ENCODE results near the gene FLT3. TPM values are rescaled to one million over a fixed set of nuclear protein-coding genes. Genes with fewer than 3 reads are reported as not detected.
"Not testable (repeated sequence)": the region's sequence is repeated elsewhere in the genome, so short reads cannot be mapped to it uniquely, and the experiment has no call there.

Gene FLT3
- total and polyA plus RNA-seq, 2 donors (not counting 1 experiment from before 2014, with no cell fraction given): 0.13 to 0.42 TPM

- Histone ChIP-seq H3K9ac (ENCODE audit: low read length) (no peak overlapping the region), H3K36me3 (replicated peaks in 1 of 2; ENCODE audit: control extremely low read depth in 1 of 2, control insufficient read depth in 1 of 2, extremely low read depth in 1 of 2, insufficient read depth in 2 of 2, low read length in 1 of 2) (no peaks in the 10 kb centered on the region), H3K9me3 (ENCODE audit: control extremely low read depth in 1 of 3, control insufficient read depth in 2 of 3, insufficient read depth in 1 of 3, low read length in 2 of 3) (peaks cover 0 to 51% (median 0%) of the 10 kb centered on the region in 3 donors), H3K79me2 (ENCODE audit: control insufficient read depth, insufficient read depth, low read length) (no peaks in the 10 kb centered on the region), H3K27ac (ENCODE audit: low read length in 2 of 2) (no peak overlapping the region), H3K4me1 (ENCODE audit: control insufficient read depth in 2 of 2, insufficient read depth in 2 of 2, low read length in 2 of 2) (peaks cover 51 to 61% of the 10 kb centered on the region in 2 donors), H3K4me2 (replicated peaks; ENCODE audit: low read depth, low read length, poor library complexity, severe bottlenecking) (no peak overlapping the region), H3K4me3 (ENCODE audit: control extremely low read depth in 1 of 5, extremely low read depth in 1 of 5, insufficient read depth in 1 of 5, low read depth in 2 of 5, low read length in 4 of 5) (no peak overlapping the region), H4K20me1 (ENCODE audit: control insufficient read depth, insufficient read depth, low read length, poor library complexity, severe bottlenecking) (no peaks in the 10 kb centered on the region), H3K27me3 (replicated peaks in 1 of 4; ENCODE audit: control extremely low read depth in 1 of 4, control insufficient read depth in 3 of 4, insufficient read depth in 4 of 4, low read length in 3 of 4) (peaks cover 0 to 93% (median 65%) of the 10 kb centered on the region in 4 experiments), H2AFZ (ENCODE audit: insufficient read depth, low read depth, low read length, poor library complexity, severe bottlenecking) (no peak overlapping the region)
- DNase-seq (no peak), ATAC-seq (ENCODE audit: low read depth) (no peak)
- CTCF ChIA-PET: interaction anchor here (0.7 to 2.2 kb wide), 3 partner anchors 11 to 603 kb away, joined by 3 to 12 read pairs (median 4); no protein-coding TSS in a partner anchor
- intact Hi-C loops (cut with micrococcal nuclease): loop anchor here (5.0 kb wide), 1 partner anchor 43 kb away; no protein-coding TSS in a partner anchor
- WGBS (ENCODE audit: insufficient coverage): 34% methylated on average over 6 of the region's 15 CpGs
- Mint-ChIP-seq H3K4me1 (peaks cover 44% of the 10 kb centered on the region), H3K9me3 (ENCODE audit: insufficient read depth) (no peaks in the 10 kb centered on the region), H3K27me3 (peaks cover 75% of the 10 kb centered on the region), H3K4me3 (no peak overlapping the region), H3K27ac (no peak overlapping the region)
- no peak for TF ChIP-seq EZH2 (IDR thresholded peaks at IDR 0.05; ENCODE audit: borderline replicate concordance, insufficient read depth, low read depth, low read length, poor library complexity, severe bottlenecking)
- POLR2A ChIA-PET: no interaction called here
Measured at GRCh38 chr13:27964741-27965323, 135.5 kb downstream of the FLT3 start.

DNA sequence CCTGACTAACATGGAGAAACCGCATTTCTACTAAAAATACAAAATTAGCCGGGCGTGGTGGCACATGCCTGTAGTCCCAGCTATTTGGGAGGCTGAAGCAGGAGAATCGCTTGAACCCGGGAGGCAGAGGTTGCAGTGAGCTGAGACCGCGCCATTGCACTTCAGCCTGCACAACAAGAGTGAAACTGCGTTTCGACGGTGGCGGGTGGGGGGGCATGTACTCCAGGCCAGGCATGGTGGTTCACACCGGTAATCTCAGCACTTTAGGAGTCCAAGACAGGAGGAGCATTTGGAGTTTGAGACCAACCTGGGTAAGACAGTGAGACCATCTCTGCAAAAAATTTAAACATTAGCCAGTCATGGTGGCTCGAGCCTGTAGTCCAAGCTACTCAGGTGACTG lies 136.2 kb downstream of the FLT3 start:
- CTCF ChIA-PET: interaction anchor here (0.7 to 2.2 kb wide), 2 partner anchors 10 to 602 kb away, joined by 3 to 12 read pairs; no protein-coding TSS in a partner anchor
- ATAC-seq (ENCODE audit: low read depth); intact Hi-C loops (cut with micrococcal nuclease); H4K20me1 ChIP-seq (ENCODE audit: control insufficient read depth, insufficient read depth, low read length, poor library complexity, severe bottlenecking); H3K4me3 Mint-ChIP-seq; H3K27ac Mint-ChIP-seq; POLR2A ChIA-PET; H3K36me3 ChIP-seq (replicated peaks in 1 of 2; ENCODE audit: control extremely low read depth in 1 of 2, control insufficient read depth in 1 of 2, extremely low read depth in 1 of 2, insufficient read depth in 2 of 2, low read length in 1 of 2); DNase-seq; H3K9me3 Mint-ChIP-seq (ENCODE audit: insufficient read depth); H3K27ac ChIP-seq (ENCODE audit: low read length in 2 of 2); H3K4me2 ChIP-seq (replicated peaks; ENCODE audit: low read depth, low read length, poor library complexity, severe bottlenecking); H3K9ac ChIP-seq (ENCODE audit: low read length); H2AFZ ChIP-seq (ENCODE audit: insufficient read depth, low read depth, low read length, poor library complexity, severe bottlenecking); H3K79me2 ChIP-seq (ENCODE audit: control insufficient read depth, insufficient read depth, low read length); H3K4me3 ChIP-seq (ENCODE audit: control extremely low read depth in 1 of 5, extremely low read depth in 1 of 5, insufficient read depth in 1 of 5, low read depth in 2 of 5, low read length in 4 of 5): not testable (repeated sequence)
- WGBS (ENCODE audit: insufficient coverage): 65% methylated on average over 12 of the region's 13 CpGs
- H3K4me1 Mint-ChIP-seq: peaks cover 38% of the 10 kb centered on the region
- H3K27me3 ChIP-seq (replicated peaks in 1 of 4; ENCODE audit: control extremely low read depth in 1 of 4, control insufficient read depth in 3 of 4, insufficient read depth in 4 of 4, low read length in 3 of 4): peaks cover 0 to 93% (median 64%) of the 10 kb centered on the region in 4 experiments
- H3K4me1 ChIP-seq (ENCODE audit: control insufficient read depth in 2 of 2, insufficient read depth in 2 of 2, low read length in 2 of 2): peaks cover 48 to 55% of the 10 kb centered on the region in 2 donors
- H3K9me3 ChIP-seq (ENCODE audit: control extremely low read depth in 1 of 3, control insufficient read depth in 2 of 3, insufficient read depth in 1 of 3, low read length in 2 of 3): peaks cover 0 to 54% (median 0%) of the 10 kb centered on the region in 3 donors
- H3K27me3 Mint-ChIP-seq: peaks cover 75% of the 10 kb centered on the region
